ENCODE results near the gene SKAP1. TPM values are rescaled to one million over a fixed set of nuclear protein-coding genes. Genes with fewer than 3 reads are reported as not detected.
"Not testable (repeated sequence)": the region's sequence is repeated elsewhere in the genome, so short reads cannot be mapped to it uniquely, and the experiment has no call there.

Gene SKAP1
- total RNA-seq, 2 experiments from 2014 or later = 1.2 TPM; not detected in 1

GRCh38 chr17:48363161-48363560, 66.9 kb downstream of the SKAP1 start:
- Histone ChIP-seq H3K27ac (ENCODE audit: low read depth, low read length, poor library complexity, severe bottlenecking) (no peak overlapping the region), H3K4me2 (ENCODE audit: low read length) (no peak overlapping the region), H3K36me3 (ENCODE audit: insufficient read depth, low read length) (no peaks in the 10 kb centered on the region), H3K9me2 (ENCODE audit: insufficient read depth, low read length) (no peaks in the 10 kb centered on the region), H3K4me1 (ENCODE audit: insufficient read depth, low read length, poor library complexity, severe bottlenecking) (peaks cover 5% of the 10 kb centered on the region), H3K79me2 (ENCODE audit: insufficient read depth, low read depth, low read length) (no peaks in the 10 kb centered on the region), H4K20me1 (ENCODE audit: insufficient read depth, low read length) (no peaks in the 10 kb centered on the region), H3K4me3 (ENCODE audit: low read depth, low read length, poor library complexity, severe bottlenecking) (no peak overlapping the region), H3K9me3 (ENCODE audit: low read length) (no peaks in the 10 kb centered on the region), H2AFZ (ENCODE audit: low read length) (no peak overlapping the region)
- TF ChIP-seq EZH2phosphoT487 (IDR thresholded peaks at IDR 0.05; ENCODE audit: borderline replicate concordance, low read depth, low read length) (no peak), CTCF (conservative IDR thresholded peaks at IDR 0.05; ENCODE audit: low read length) (no peak)
- ChIA-PET CTCF (ENCODE audit: unreplicated experiment) (no interaction called here), POLR2A (interaction anchor here (0.8 kb wide), 1 partner anchor 24 kb away, joined by 4 read pairs; no protein-coding TSS in a partner anchor)
- BruUV-seq (replicated peaks) = no TSS peak
- DNase-seq (ENCODE audit: low spot score) = no peak
- intact Hi-C loops (cut with micrococcal nuclease; ENCODE audit: unreplicated experiment) = no loop called here

GRCh38 chr17:48360861-48361633, 69.0 kb downstream of the SKAP1 start:
- H3K9me2 ChIP-seq (ENCODE audit: insufficient read depth, low read length); H3K27ac ChIP-seq (ENCODE audit: low read depth, low read length, poor library complexity, severe bottlenecking); DNase-seq (ENCODE audit: low spot score); BruUV-seq (replicated peaks); H3K4me3 ChIP-seq (ENCODE audit: low read depth, low read length, poor library complexity, severe bottlenecking); H3K79me2 ChIP-seq (ENCODE audit: insufficient read depth, low read depth, low read length); H3K4me2 ChIP-seq (ENCODE audit: low read length); H3K9me3 ChIP-seq (ENCODE audit: low read length); H4K20me1 ChIP-seq (ENCODE audit: insufficient read depth, low read length); H2AFZ ChIP-seq (ENCODE audit: low read length); H3K36me3 ChIP-seq (ENCODE audit: insufficient read depth, low read length); intact Hi-C loops (cut with micrococcal nuclease; ENCODE audit: unreplicated experiment); CTCF ChIA-PET (ENCODE audit: unreplicated experiment): not testable (repeated sequence)
- POLR2A ChIA-PET = interaction anchor here (1.2 kb wide), 1 partner anchor 187 kb away, joined by 3 read pairs; no protein-coding TSS in a partner anchor
- H3K4me1 ChIP-seq (ENCODE audit: insufficient read depth, low read length, poor library complexity, severe bottlenecking) = peaks cover 12% of the 10 kb centered on the region

- intact Hi-C loops (cut with micrococcal nuclease; ENCODE audit: unreplicated experiment) = no loop called here
- peak overlapping the region; percentile 1; the same call in 1 of the 2 replicates for H2AFZ ChIP-seq (ENCODE audit: low read length)
These were observed 72.0 kb downstream of the SKAP1 start for GRCh38 chr17:48357779-48358602.

More at GRCh38 chr17:48357779-48358602, 72.0 kb downstream of the SKAP1 start:
- no peak for TF ChIP-seq EZH2phosphoT487 (IDR thresholded peaks at IDR 0.05; ENCODE audit: borderline replicate concordance, low read depth, low read length)
- no peak for TF ChIP-seq CTCF (conservative IDR thresholded peaks at IDR 0.05; ENCODE audit: low read length)
- H3K27ac ChIP-seq (ENCODE audit: low read depth, low read length, poor library complexity, severe bottlenecking) = no peak overlapping the region
- peak; percentile 12 for DNase-seq (ENCODE audit: low spot score)
- H3K4me2 ChIP-seq (ENCODE audit: low read length) = peak overlapping the region; percentile 31
- no peaks in the 10 kb centered on the region for H3K36me3 ChIP-seq (ENCODE audit: insufficient read depth, low read length)
- H3K4me1 ChIP-seq (ENCODE audit: insufficient read depth, low read length, poor library complexity, severe bottlenecking) = peaks cover 12% of the 10 kb centered on the region
- ChIA-PET CTCF (ENCODE audit: unreplicated experiment) (no interaction called here), POLR2A (interaction anchor here (0.7 kb wide), 1 partner anchor 233 kb away, joined by 3 read pairs; no protein-coding TSS in a partner anchor)
- H4K20me1 ChIP-seq (ENCODE audit: insufficient read depth, low read length) = no peaks in the 10 kb centered on the region
- no TSS peak for BruUV-seq (replicated peaks)
- no peaks in the 10 kb centered on the region for H3K79me2 ChIP-seq (ENCODE audit: insufficient read depth, low read depth, low read length)
- no peaks in the 10 kb centered on the region for H3K9me2 ChIP-seq (ENCODE audit: insufficient read depth, low read length)
- H3K9me3 ChIP-seq (ENCODE audit: low read length) = no peaks in the 10 kb centered on the region
- H3K4me3 ChIP-seq (ENCODE audit: low read depth, low read length, poor library complexity, severe bottlenecking) = no peak overlapping the region

All from OCI-LY7 (cell line).